HT-29 (cell line): ENCODE data around the gene TTYH3. TPM values are rescaled to one million over a fixed set of nuclear protein-coding genes. Genes with fewer than 3 reads are reported as not detected.

Experiments used
- DNase-seq: peaks from one replicate; pipeline ENCODE4 v3.0.0-alpha.2; 2015; ENCODE audit warnings: low spot score
- total RNA-seq: library from RNA; depleted of rRNA; stranded (reverse); fragments of >200 nt; shearing (Covaris generic); gene quantifications from 2 replicates; pipeline ENCODE4 v1.2.3, GENCODE V29; 2014

TTYH3 gene
- total RNA-seq, 1 experiment from 2014 or later: 37.1 TPM

- no peak for DNase-seq
These were observed 2.7 kb downstream of the TTYH3 start for GRCh38 chr7:2634267-2635145.

GRCh38 chr7:2635148-2635668 lies 3.4 kb downstream of the TTYH3 start:
- DNase-seq: no peak

- DNase-seq: no peak
These were observed 4.3 kb downstream of the TTYH3 start for GRCh38 chr7:2635810-2636701.

- no peak for DNase-seq
These were observed 5.3 kb downstream of the TTYH3 start for GRCh38 chr7:2637066-2637471.

GRCh38 chr7:2637505-2638223 lies 5.9 kb downstream of the TTYH3 start:
- no peak for DNase-seq

- no peak for DNase-seq
These were observed 6.6 kb downstream of the TTYH3 start for GRCh38 chr7:2638224-2638991.

- DNase-seq: no peak
These were observed 7.4 kb downstream of the TTYH3 start for GRCh38 chr7:2639181-2639681.

- no peak for DNase-seq
These were observed 8.1 kb downstream of the TTYH3 start for GRCh38 chr7:2639695-2640481.

- DNase-seq: no peak
These were observed 8.7 kb downstream of the TTYH3 start for GRCh38 chr7:2640482-2640830.

- DNase-seq: no peak
These were observed 9.1 kb downstream of the TTYH3 start for GRCh38 chr7:2640846-2641316.

GRCh38 chr7:2641406-2642393 lies 9.9 kb downstream of the TTYH3 start:
- DNase-seq: no peak

- peak; percentile 48 for DNase-seq
These were observed 11.8 kb downstream of the TTYH3 start for GRCh38 chr7:2643386-2644219.

GRCh38 chr7:2644220-2644561 lies 12.4 kb downstream of the TTYH3 start:
- DNase-seq: no peak

- no peak for DNase-seq
These were observed 12.9 kb downstream of the TTYH3 start for GRCh38 chr7:2644562-2645273.

- DNase-seq: no peak
These were observed 13.6 kb downstream of the TTYH3 start for GRCh38 chr7:2645274-2645868.

GRCh38 chr7:2646336-2646679 lies 14.5 kb downstream of the TTYH3 start:
- no peak for DNase-seq
